HG02642 (cell line): ENCODE results near the gene SCAANT1.

Source experiments
- ATAC-seq: cut with Tn5 transposase; IDR thresholded peaks from one replicate; pipeline ENCODE4 v1.9.1; 2021; ENCODE audit warnings: mild to moderate bottlenecking; ENCODE audit not compliant: unreplicated experiment, poor library complexity

The SCAANT1 gene

GRCh38 chr3:63905731-63906620 is 6.2 kb downstream of the SCAANT1 start:
- no peak for ATAC-seq

GRCh38 chr3:63900459-63900858 is 11.7 kb downstream of the SCAANT1 start:
- no peak for ATAC-seq

- ATAC-seq, result no peak
Measured at GRCh38 chr3:63900010-63900409, 12.2 kb downstream of the SCAANT1 start.

- ATAC-seq, result no peak
Measured at GRCh38 chr3:63896332-63897030, 15.7 kb downstream of the SCAANT1 start.

- ATAC-seq, result no peak
Measured at GRCh38 chr3:63895422-63896189, 16.6 kb downstream of the SCAANT1 start.

- ATAC-seq, result no peak
Measured at GRCh38 chr3:63892773-63893352, 19.3 kb downstream of the SCAANT1 start.

GRCh38 chr3:63891518-63891917 is 20.7 kb downstream of the SCAANT1 start:
- ATAC-seq, result no peak

GRCh38 chr3:63886858-63887257 is 25.3 kb downstream of the SCAANT1 start:
- ATAC-seq, result no peak

- ATAC-seq, result no peak
Measured at GRCh38 chr3:63880653-63881052, 31.5 kb downstream of the SCAANT1 start.

GRCh38 chr3:63878394-63879060 is 33.7 kb downstream of the SCAANT1 start:
- no peak for ATAC-seq

GRCh38 chr3:63877737-63878393 is 34.3 kb downstream of the SCAANT1 start:
- no peak for ATAC-seq

- ATAC-seq, result no peak
Measured at GRCh38 chr3:63876260-63876659, 35.9 kb downstream of the SCAANT1 start.

GRCh38 chr3:63875510-63875909 is 36.7 kb downstream of the SCAANT1 start:
- ATAC-seq, result no peak

- ATAC-seq, result no peak
Measured at GRCh38 chr3:63874769-63875168, 37.4 kb downstream of the SCAANT1 start.

- no peak for ATAC-seq
Measured at GRCh38 chr3:63872135-63872924, 39.9 kb downstream of the SCAANT1 start.

GRCh38 chr3:63870615-63871005 is 41.6 kb downstream of the SCAANT1 start:
- no peak for ATAC-seq

- ATAC-seq, result no peak
Measured at GRCh38 chr3:63869940-63870614, 42.1 kb downstream of the SCAANT1 start.

GRCh38 chr3:63867225-63867624 is 45.0 kb downstream of the SCAANT1 start:
- no peak for ATAC-seq
